Astrocyte (in vitro differentiated cells and primary cell): ENCODE results near the gene SIDT2. TPM values are rescaled to one million over a fixed set of nuclear protein-coding genes. Genes with fewer than 3 reads are reported as not detected.

ENCODE experiments used
- DNase-seq: peaks from one replicate; pipeline ENCODE4 v3.0.0-alpha.2; 2010; ENCODE audit warnings: low read depth
- FAIRE-seq: peaks from 2 replicates; lab custom pipeline; 2011; peaks lifted over from hg19 to GRCh38; lab: Jason Lieb, UNC
- H2AFZ ChIP-seq: 2 replicates; pipeline ENCODE4 v1.6.0; 2012; ENCODE audit warnings: low read depth, low read length, inconsistent platforms
- H3K27ac ChIP-seq: 2 replicates; pipeline ENCODE4 v1.5.1; 2011; ENCODE audit warnings: low read depth, low read length, inconsistent platforms
- H3K27me3 ChIP-seq: 2 replicates; pipeline ENCODE4 v1.6.0; 2011; ENCODE audit warnings: low read length, inconsistent platforms; ENCODE audit not compliant: insufficient read depth
- H3K36me3 ChIP-seq: 2 replicates; pipeline ENCODE4 v1.5.1; 2011; ENCODE audit warnings: low read length, inconsistent platforms; ENCODE audit not compliant: insufficient read depth
- H3K4me1 ChIP-seq: 2 replicates; pipeline ENCODE4 v1.5.1; 2011; ENCODE audit warnings: low read length, inconsistent platforms; ENCODE audit not compliant: insufficient read depth
- H3K4me2 ChIP-seq: 2 replicates; pipeline ENCODE4 v1.6.0; 2012; ENCODE audit warnings: low read length, inconsistent platforms
- H3K4me3 ChIP-seq: 2 replicates; pipeline ENCODE4 v1.5.1; 2011; ENCODE audit warnings: low read depth, mild to moderate bottlenecking, low read length, inconsistent platforms; ENCODE audit not compliant: insufficient read depth
- H3K79me2 ChIP-seq: 2 replicates; pipeline ENCODE4 v1.6.0; 2012; ENCODE audit warnings: mild to moderate bottlenecking, low read length, inconsistent platforms; ENCODE audit not compliant: insufficient read depth
- H3K9ac ChIP-seq: 2 replicates; pipeline ENCODE4 v1.6.0; 2012; ENCODE audit warnings: mild to moderate bottlenecking, low read length, inconsistent platforms
- H3K9me3 ChIP-seq: 2 replicates; pipeline ENCODE4 v1.5.1; 2012; ENCODE audit warnings: low read depth, mild to moderate bottlenecking, low read length, inconsistent platforms; ENCODE audit not compliant: insufficient read depth
- H4K20me1 ChIP-seq: 2 replicates; pipeline ENCODE4 v1.6.0; 2012; ENCODE audit warnings: low read length, inconsistent platforms; ENCODE audit not compliant: insufficient read depth
- H3K27ac Mint-ChIP-seq: one replicate; pipeline ENCODE4 v1.8.0; 2021; ENCODE audit warnings: mild to moderate bottlenecking, mixed read lengths; ENCODE audit not compliant: unreplicated experiment
- H3K27me3 Mint-ChIP-seq: one replicate; pipeline ENCODE4 v1.8.0; 2021; ENCODE audit warnings: low read depth, mixed read lengths; ENCODE audit not compliant: unreplicated experiment
- H3K36me3 Mint-ChIP-seq: one replicate; pipeline ENCODE4 v1.8.0; 2021; ENCODE audit warnings: low read depth, mixed read lengths; ENCODE audit not compliant: unreplicated experiment
- H3K4me1 Mint-ChIP-seq: one replicate; pipeline ENCODE4 v1.8.0; 2021; ENCODE audit warnings: low read depth, mixed read lengths; ENCODE audit not compliant: unreplicated experiment
- H3K4me3 Mint-ChIP-seq: one replicate; pipeline ENCODE4 v1.8.0; 2021; ENCODE audit warnings: mild to moderate bottlenecking, moderate library complexity, mixed read lengths; ENCODE audit not compliant: unreplicated experiment
- H3K9me3 Mint-ChIP-seq: one replicate; pipeline ENCODE4 v1.8.0; 2021; ENCODE audit warnings: mild to moderate bottlenecking, mixed read lengths; ENCODE audit not compliant: unreplicated experiment
- EZH2 ChIP-seq: IDR thresholded peaks from 2 replicates; pipeline ENCODE4 v1.6.1; 2012; ENCODE audit warnings: mild to moderate bottlenecking, low read length, inconsistent platforms; ENCODE audit not compliant: insufficient read depth
- total RNA-seq: library from RNA; stranded (reverse); gene quantifications from 2 replicates; pipeline ENCODE4 v1.2.1, GENCODE V29; 2021
- TF ChIP-seq, protein P1 (sequence below): IDR thresholded peaks from 2 replicates; pipeline ENCODE4 v1.5.1; 2011; ENCODE audit warnings: low read depth, mild to moderate bottlenecking, inconsistent platforms, low read length, moderate library complexity; ENCODE audit not compliant: insufficient read depth

The SIDT2 gene
- total RNA-seq, 1 donor from 2014 or later, result 55.8 TPM

DNA sequence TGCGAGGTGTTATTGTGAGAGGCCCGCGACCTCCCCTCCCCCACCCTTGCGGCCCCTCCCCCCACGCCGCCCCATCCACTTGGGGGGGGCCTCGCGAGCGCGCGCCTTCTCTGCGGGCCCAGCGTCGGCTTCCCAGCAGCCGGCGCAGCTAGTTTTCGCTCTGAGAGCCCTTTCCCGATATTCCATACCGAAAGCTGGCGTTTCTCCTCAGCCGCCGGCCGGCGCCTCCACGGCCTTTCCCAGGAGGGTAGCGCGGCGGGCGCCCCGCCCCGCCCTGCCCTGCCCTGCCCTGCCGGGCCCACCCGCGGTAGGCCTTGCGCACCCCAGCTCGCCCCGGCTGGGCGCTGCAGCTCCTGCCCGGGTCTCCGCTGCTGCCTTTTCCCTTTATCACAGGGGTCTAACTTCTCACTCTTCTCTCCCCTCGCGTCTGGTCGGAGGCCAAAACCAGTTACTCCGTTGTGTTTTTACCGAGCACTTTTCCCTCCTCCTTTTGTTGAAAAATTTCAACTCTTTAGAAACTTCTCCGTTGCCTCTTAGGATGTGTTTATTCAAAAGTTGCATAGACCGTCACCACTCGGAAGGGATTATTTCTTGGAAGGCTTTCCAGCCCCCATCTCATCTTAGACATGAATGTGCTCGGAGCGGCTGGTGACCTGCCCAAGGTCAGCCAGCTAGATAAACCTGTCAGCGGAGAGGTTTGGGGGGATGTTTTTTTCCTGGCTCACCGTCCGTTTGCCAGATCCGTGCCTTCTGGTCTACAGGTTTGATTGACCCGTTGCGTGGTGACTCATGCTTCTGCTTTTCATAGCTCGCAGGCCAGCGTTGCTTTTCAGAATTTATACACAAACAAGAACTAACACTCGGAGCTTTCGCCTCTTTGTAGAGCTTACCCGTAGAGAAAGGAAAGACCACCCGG, 33.8 kb upstream of the SIDT2 start:
- Mint-ChIP-seq H3K27ac (peak overlapping the region; percentile 97), H3K4me3 (peak overlapping the region; percentile 100), H3K36me3 (peaks cover 9% of the 10 kb centered on the region), H3K4me1 (peaks cover 19% of the 10 kb centered on the region), H3K27me3 (peaks cover 2% of the 10 kb centered on the region), H3K9me3 (no peaks in the 10 kb centered on the region)
- H3K9ac ChIP-seq, result peak overlapping the region; percentile 95
- FAIRE-seq (no peak), DNase-seq (peak; percentile 73)
- H3K79me2 ChIP-seq, result peaks cover 59% of the 10 kb centered on the region
- no peaks in the 10 kb centered on the region for H3K27me3 ChIP-seq
- peaks cover 21% of the 10 kb centered on the region for H3K4me1 ChIP-seq
- H3K4me2 ChIP-seq, result peak overlapping the region; percentile 92
- H2AFZ ChIP-seq, result peak overlapping the region; percentile 100
- TF ChIP-seq, protein P1, sequence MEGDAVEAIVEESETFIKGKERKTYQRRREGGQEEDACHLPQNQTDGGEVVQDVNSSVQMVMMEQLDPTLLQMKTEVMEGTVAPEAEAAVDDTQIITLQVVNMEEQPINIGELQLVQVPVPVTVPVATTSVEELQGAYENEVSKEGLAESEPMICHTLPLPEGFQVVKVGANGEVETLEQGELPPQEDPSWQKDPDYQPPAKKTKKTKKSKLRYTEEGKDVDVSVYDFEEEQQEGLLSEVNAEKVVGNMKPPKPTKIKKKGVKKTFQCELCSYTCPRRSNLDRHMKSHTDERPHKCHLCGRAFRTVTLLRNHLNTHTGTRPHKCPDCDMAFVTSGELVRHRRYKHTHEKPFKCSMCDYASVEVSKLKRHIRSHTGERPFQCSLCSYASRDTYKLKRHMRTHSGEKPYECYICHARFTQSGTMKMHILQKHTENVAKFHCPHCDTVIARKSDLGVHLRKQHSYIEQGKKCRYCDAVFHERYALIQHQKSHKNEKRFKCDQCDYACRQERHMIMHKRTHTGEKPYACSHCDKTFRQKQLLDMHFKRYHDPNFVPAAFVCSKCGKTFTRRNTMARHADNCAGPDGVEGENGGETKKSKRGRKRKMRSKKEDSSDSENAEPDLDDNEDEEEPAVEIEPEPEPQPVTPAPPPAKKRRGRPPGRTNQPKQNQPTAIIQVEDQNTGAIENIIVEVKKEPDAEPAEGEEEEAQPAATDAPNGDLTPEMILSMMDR, result no peak
- TF ChIP-seq EZH2, result no peak
- peak overlapping the region; percentile 92 for H3K4me3 ChIP-seq
- peaks cover 4% of the 10 kb centered on the region for H3K36me3 ChIP-seq
- no peaks in the 10 kb centered on the region for H3K9me3 ChIP-seq
- H4K20me1 ChIP-seq, result peaks cover 49% of the 10 kb centered on the region
- H3K27ac ChIP-seq, result peak overlapping the region; percentile 86

DNA sequence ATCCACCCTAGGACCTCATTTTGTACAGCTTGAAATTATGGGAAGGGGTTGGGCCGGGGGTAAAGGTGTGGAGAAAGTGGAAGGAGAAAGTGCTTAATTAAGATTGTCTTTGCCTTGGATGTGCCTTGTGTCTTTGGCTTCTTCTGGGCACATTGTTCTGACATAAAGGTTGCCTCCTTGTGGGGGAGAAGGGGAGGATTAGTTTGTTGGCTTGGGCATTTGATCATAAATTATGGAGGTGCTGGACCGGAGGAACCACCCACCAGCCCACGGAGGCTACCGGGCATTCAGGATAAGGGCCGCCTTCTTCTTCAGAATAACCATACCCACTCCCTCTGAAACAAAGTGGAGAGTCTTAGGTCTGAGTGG, 33.2 kb upstream of the SIDT2 start:
- no peak for FAIRE-seq
- no peaks in the 10 kb centered on the region for H3K9me3 Mint-ChIP-seq
- peak overlapping the region; percentile 95 for H3K9ac ChIP-seq
- peak overlapping the region; percentile 86 for H3K27ac ChIP-seq
- peaks cover 19% of the 10 kb centered on the region for H3K4me1 Mint-ChIP-seq
- peaks cover 4% of the 10 kb centered on the region for H3K36me3 ChIP-seq
- no peak overlapping the region for H2AFZ ChIP-seq
- peak overlapping the region; percentile 92 for H3K4me3 ChIP-seq
- H3K27me3 Mint-ChIP-seq, result peaks cover 2% of the 10 kb centered on the region
- DNase-seq, result peak; percentile 38
- no peak for TF ChIP-seq EZH2
- TF ChIP-seq, protein P1, result peak; percentile 13
- peak overlapping the region; percentile 100 for H3K4me3 Mint-ChIP-seq
- H4K20me1 ChIP-seq, result peaks cover 55% of the 10 kb centered on the region
- peaks cover 21% of the 10 kb centered on the region for H3K4me1 ChIP-seq
- H3K79me2 ChIP-seq, result peaks cover 66% of the 10 kb centered on the region
- peak overlapping the region; percentile 92 for H3K4me2 ChIP-seq
- H3K27ac Mint-ChIP-seq, result peak overlapping the region; percentile 97
- H3K36me3 Mint-ChIP-seq, result peaks cover 9% of the 10 kb centered on the region
- no peaks in the 10 kb centered on the region for H3K27me3 ChIP-seq
- H3K9me3 ChIP-seq, result no peaks in the 10 kb centered on the region
